Bronchial epithelial cell (primary cell): ENCODE data around the gene SERGEF. TPM values are rescaled to one million over a fixed set of nuclear protein-coding genes. Genes with fewer than 3 reads are reported as not detected.

Experiments
- DNase-seq: peaks from one replicate; pipeline ENCODE4 v3.0.0-alpha.2; 2010; ENCODE audit warnings: low read depth
- FAIRE-seq: peaks from 2 replicates; lab custom pipeline; 2011; peaks lifted over from hg19 to GRCh38; lab: Jason Lieb, UNC
- H3K27me3 ChIP-seq: 2 replicates; pipeline ENCODE4 v1.5.1; 2011; ENCODE audit warnings: low read length; ENCODE audit not compliant: control insufficient read depth, insufficient read depth
- H3K36me3 ChIP-seq: 2 replicates; pipeline ENCODE4 v1.5.1; 2011; ENCODE audit warnings: low read length; ENCODE audit not compliant: control insufficient read depth, insufficient read depth
- H3K4me3 ChIP-seq: 2 replicates; pipeline ENCODE4 v1.5.1; 2011; ENCODE audit warnings: mild to moderate bottlenecking, low read depth, low read length, control low read depth
- total RNA-seq: library from RNA; depleted of rRNA; stranded (reverse); fragments of >200 nt; gene quantifications from 2 replicates; pipeline ENCODE4 v1.2.1, GENCODE V29; 2014
- TF ChIP-seq, protein P1 (sequence below): IDR thresholded peaks from 2 replicates; pipeline ENCODE4 v1.5.1; 2011; ENCODE audit warnings: mild to moderate bottlenecking, moderate library complexity, low read length, control low read depth, inconsistent platforms; ENCODE audit not compliant: insufficient read depth, severe bottlenecking

The SERGEF gene
- total RNA-seq, 1 donor from 2014 or later = 29.2 TPM

DNA sequence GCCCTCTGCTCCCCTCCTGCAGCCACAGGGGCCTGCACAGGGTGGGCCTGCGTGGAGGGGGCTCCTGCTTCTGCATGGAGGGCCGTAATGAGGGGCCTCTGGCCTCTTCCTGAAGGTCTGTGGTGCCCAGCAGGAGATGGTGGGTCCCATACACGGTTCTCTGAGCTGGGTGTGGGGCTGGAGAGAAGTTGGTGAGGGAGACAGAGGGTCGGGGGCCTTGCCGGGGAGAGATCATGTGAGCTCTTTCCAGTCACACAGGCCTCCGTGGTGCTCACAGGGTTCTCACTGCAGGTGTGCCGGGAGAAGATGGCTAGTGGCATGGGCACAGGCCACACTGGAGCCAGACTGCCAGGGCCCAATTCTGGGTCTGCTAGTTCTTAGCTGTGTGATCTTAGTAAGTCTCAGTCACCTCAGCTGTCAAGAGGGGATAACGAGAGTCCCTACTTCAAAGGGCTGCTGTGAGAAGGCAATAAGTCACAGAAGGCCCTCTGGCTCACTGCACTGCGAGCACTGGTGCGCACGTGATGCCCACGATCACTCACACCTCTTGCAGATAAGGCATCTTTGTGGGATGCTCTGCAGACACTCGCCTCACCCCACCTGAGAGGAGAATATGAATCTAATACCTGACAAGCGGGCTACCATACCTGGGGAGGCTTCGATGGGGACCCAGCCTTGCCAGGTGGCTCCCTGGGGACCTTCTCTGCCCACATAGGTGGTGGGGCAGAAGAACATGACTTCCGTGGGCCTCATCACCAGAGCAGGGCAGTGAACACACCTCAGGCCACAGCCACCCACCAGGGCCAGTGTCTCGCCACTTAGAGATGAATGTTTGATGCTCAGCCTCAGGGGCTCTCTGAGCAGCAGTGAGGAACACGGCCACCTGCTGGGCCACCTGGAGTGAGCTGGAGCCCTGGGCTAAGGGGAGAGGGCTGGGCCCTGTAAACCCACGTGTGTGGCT, 263.8 kb downstream of the SERGEF start:
- FAIRE-seq (no peak), DNase-seq (no peak)
- Histone ChIP-seq H3K36me3 (no peaks in the 10 kb centered on the region), H3K27me3 (peaks cover 7% of the 10 kb centered on the region), H3K4me3 (no peak overlapping the region)
- TF ChIP-seq, protein P1, sequence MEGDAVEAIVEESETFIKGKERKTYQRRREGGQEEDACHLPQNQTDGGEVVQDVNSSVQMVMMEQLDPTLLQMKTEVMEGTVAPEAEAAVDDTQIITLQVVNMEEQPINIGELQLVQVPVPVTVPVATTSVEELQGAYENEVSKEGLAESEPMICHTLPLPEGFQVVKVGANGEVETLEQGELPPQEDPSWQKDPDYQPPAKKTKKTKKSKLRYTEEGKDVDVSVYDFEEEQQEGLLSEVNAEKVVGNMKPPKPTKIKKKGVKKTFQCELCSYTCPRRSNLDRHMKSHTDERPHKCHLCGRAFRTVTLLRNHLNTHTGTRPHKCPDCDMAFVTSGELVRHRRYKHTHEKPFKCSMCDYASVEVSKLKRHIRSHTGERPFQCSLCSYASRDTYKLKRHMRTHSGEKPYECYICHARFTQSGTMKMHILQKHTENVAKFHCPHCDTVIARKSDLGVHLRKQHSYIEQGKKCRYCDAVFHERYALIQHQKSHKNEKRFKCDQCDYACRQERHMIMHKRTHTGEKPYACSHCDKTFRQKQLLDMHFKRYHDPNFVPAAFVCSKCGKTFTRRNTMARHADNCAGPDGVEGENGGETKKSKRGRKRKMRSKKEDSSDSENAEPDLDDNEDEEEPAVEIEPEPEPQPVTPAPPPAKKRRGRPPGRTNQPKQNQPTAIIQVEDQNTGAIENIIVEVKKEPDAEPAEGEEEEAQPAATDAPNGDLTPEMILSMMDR = no peak

DNA sequence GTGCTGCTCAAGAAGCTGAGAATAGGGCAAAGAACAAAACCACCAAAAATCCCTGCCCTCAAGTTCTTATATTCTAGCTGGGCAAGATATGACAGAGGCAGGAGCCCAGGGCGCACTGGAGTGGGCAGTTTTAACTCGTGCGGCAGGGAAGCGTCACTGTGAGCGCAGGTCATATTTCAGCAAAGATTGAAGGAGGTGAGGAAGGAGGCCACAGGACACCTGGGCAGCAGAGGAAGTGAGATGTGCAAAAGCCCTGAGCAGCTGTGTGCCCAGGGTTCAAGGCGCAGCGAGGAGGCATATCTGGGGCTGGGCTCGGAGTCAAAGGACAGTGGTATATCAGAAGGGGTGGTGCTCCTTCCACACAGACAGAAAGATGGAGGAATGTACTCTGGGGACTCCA, 264.8 kb downstream of the SERGEF start:
- H3K27me3 ChIP-seq = peaks cover 7% of the 10 kb centered on the region
- DNase-seq = no peak
- no peaks in the 10 kb centered on the region for H3K36me3 ChIP-seq
- TF ChIP-seq, protein P1 = no peak
- H3K4me3 ChIP-seq = no peak overlapping the region
- FAIRE-seq = no peak

DNA sequence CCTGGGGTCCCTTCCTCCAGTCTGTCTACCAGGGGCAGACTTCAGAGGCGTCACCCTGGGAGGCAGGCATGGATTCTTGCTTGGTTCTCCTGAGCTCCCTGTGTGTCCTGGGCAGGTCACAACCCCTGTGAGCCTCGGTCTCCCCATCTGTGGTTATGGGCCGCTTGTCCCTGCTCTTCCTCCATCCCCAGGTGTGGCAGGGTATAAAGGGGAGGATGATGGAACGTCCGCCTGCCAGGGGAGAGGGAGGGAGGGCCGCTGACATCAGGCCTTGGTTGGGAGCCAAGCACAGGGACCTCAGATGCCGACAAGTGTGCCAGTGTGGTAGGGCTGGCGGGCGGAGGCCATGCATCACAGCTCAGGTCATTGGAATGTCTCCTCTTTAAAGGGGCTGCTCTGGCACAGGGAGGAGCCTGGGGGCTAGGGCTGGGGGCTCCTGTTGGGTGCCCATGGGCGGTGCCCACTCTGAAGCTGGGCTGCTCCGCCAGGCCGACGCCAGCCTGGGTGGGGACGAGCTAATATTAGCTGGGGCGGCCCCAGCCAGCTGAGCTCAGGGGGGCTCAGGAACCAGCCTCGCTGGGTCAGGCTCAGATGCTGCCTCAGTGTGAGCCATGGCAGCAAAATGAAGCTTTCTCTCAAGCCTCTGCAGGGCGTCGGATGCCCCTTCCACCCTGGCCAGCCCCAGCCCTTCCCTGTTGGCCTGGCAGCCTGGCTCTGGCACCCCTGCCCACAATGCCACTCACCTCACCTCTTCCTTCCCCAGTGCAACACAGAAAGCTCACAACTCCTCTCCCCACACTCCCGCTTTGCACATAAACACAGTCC, 265.5 kb downstream of the SERGEF start:
- TF ChIP-seq, protein P1 = no peak
- FAIRE-seq (no peak), DNase-seq (no peak)
- Histone ChIP-seq H3K27me3 (peaks cover 7% of the 10 kb centered on the region), H3K36me3 (no peaks in the 10 kb centered on the region), H3K4me3 (no peak overlapping the region)

DNA sequence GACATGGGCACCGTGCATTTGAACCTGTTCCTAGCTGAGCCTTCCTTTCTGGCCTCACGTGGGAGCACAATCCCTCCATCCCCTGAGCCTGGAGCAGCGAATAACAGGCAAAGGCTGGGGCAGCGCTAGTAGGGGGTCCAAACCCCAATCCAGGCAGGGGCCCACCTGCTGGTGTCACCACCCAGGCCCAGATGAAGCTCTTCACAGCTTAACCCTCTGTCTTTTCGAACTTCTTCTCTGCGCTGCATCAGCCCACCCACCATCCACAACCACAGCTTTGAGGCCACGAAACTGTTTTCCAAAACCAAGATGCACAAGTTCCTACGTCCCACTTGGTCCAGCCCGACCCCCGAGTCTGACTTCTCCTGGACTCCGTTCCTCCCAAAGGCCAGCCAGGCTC, 266.8 kb downstream of the SERGEF start:
- TF ChIP-seq, protein P1 = no peak
- FAIRE-seq = no peak
- Histone ChIP-seq H3K27me3 (peaks cover 1% of the 10 kb centered on the region), H3K4me3 (no peak overlapping the region), H3K36me3 (no peaks in the 10 kb centered on the region)
- DNase-seq = no peak

DNA sequence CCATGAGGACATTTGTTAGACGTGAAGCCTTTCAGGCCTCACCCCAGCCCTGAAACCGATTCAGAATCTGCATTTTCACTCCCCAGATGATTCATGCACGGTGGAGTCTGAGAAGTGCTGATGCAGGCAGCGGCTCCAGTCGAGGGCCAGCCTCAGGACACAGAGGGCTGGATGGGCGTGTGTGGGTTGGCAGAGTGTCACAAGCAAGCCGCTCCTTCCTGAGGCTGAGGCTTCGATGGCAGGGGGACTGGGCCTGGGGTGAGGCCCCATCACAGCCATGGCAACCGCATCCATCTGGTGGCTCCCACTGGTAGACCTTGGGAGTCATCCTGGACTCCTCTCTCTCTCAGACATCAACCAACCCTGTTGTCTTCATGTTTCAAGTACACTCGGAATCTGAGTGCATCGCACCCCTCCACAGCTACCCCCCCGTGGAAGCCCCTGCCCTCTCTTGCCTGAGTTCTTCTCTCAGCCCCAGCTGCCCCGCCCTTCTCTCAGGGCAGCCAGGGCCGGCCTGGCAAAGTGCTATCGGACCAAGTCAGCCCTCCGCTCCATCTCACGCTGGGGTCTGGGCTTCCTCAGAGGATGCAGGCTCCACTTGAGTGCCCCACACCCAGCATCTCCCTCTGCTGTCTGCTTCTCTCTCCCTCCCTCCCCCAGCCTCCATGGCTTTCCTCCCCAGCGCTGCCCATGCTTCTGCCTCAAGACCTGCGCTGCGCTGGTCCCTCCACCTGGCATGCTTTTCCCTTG, 267.6 kb downstream of the SERGEF start:
- FAIRE-seq (no peak), DNase-seq (no peak)
- Histone ChIP-seq H3K27me3 (peaks cover 1% of the 10 kb centered on the region), H3K4me3 (no peak overlapping the region), H3K36me3 (no peaks in the 10 kb centered on the region)
- TF ChIP-seq, protein P1 = no peak
